OCI-LY7 (cell line): Measurements from ENCODE around the gene LRCH3. TPM values are rescaled to one million over a fixed set of nuclear protein-coding genes. Genes with fewer than 3 reads are reported as not detected.

Experiments
- BruUV-seq: library from RNA; stranded (reverse); fragments of 400-500 nt; replicated peaks from 2 replicates; lab custom pipeline; 2021; lab: Mats Ljungman, UMichigan
- CTCF ChIA-PET: fragments of 300-600 bp; sonication (Branson Sonifier 250); formaldehyde crosslinking; loops from one replicate; lab custom pipeline; 2022; ENCODE audit warnings: antibody characterized with exemption; ENCODE audit not compliant: unreplicated experiment; lab: Charles Lee
- POLR2A ChIA-PET: fragments of 300-600 bp; sonication (Branson Sonifier 250); formaldehyde crosslinking; loops from one replicate; lab custom pipeline; 2022; ENCODE audit warnings: antibody characterized with exemption; lab: Charles Lee
- DNase-seq: peaks from one replicate; pipeline ENCODE4 v3.0.0-alpha.2; 2015; ENCODE audit warnings: low spot score
- H2AFZ ChIP-seq: fragments of 200-600 bp; sonication (generic), shearing (Covaris generic); 2 replicates; pipeline ENCODE4 v1.6.1; 2014; ENCODE audit warnings: mild to moderate bottlenecking, antibody characterized with exemption, low read length, moderate library complexity
- H3K27ac ChIP-seq: fragments of 200-600 bp; sonication (generic); 2 replicates; pipeline ENCODE4 v1.5.1; 2014; ENCODE audit warnings: mixed run types, low read depth, mild to moderate bottlenecking, moderate library complexity, low read length, inconsistent platforms; ENCODE audit not compliant: poor library complexity, severe bottlenecking
- H3K36me3 ChIP-seq: fragments of 200-600 bp; sonication (generic); 2 replicates; pipeline ENCODE4 v1.6.1; 2014; ENCODE audit warnings: mild to moderate bottlenecking, antibody characterized with exemption, low read length, moderate library complexity, mixed read lengths; ENCODE audit not compliant: insufficient read depth
- H3K4me1 ChIP-seq: fragments of 200-600 bp; sonication (generic); 2 replicates; pipeline ENCODE4 v1.5.1; 2014; ENCODE audit warnings: mild to moderate bottlenecking, low read length; ENCODE audit not compliant: insufficient read depth, poor library complexity, severe bottlenecking
- H3K4me2 ChIP-seq: fragments of 200-600 bp; sonication (generic); 2 replicates; pipeline ENCODE4 v1.6.1; 2014; ENCODE audit warnings: mild to moderate bottlenecking, low read length
- H3K4me3 ChIP-seq: fragments of 200-600 bp; sonication (generic); 2 replicates; pipeline ENCODE4 v1.5.1; 2014; ENCODE audit warnings: mild to moderate bottlenecking, low read depth, low read length; ENCODE audit not compliant: poor library complexity, severe bottlenecking
- H3K79me2 ChIP-seq: fragments of 200-600 bp; sonication (generic); 2 replicates; pipeline ENCODE4 v1.6.1; 2016; ENCODE audit warnings: low read depth, mild to moderate bottlenecking, low read length, moderate library complexity, mixed read lengths; ENCODE audit not compliant: insufficient read depth
- H3K9me2 ChIP-seq: fragments of 200-600 bp; sonication (generic); 2 replicates; pipeline ENCODE4 v1.6.1; 2016; ENCODE audit warnings: mild to moderate bottlenecking, low read length, mixed read lengths; ENCODE audit not compliant: insufficient read depth
- H3K9me3 ChIP-seq: fragments of 200-600 bp; sonication (generic); 2 replicates; pipeline ENCODE4 v1.6.1; 2014; ENCODE audit warnings: mild to moderate bottlenecking, mixed run types, low read length, mixed read lengths
- H4K20me1 ChIP-seq: fragments of 200-600 bp; sonication (generic); 2 replicates; pipeline ENCODE4 v1.6.1; 2014; ENCODE audit warnings: mild to moderate bottlenecking, antibody characterized with exemption, low read length, moderate library complexity, mixed read lengths; ENCODE audit not compliant: insufficient read depth
- CTCF ChIP-seq: fragments of 200-600 bp; sonication (generic); conservative IDR thresholded peaks from 2 replicates; pipeline ENCODE4 v1.5.1; 2014; ENCODE audit warnings: mild to moderate bottlenecking, antibody characterized with exemption, low read length, moderate library complexity, mixed read lengths
- EZH2phosphoT487 ChIP-seq: fragments of 200-600 bp; sonication (generic); IDR thresholded peaks from 2 replicates; pipeline ENCODE4 v1.6.1; 2018; ENCODE audit warnings: low read depth, borderline replicate concordance, mild to moderate bottlenecking, mixed run types, antibody characterized with exemption, low read length, moderate library complexity, mixed read lengths
- intact Hi-C: fragments of 100-400 bp; cut with micrococcal nuclease; formaldehyde crosslinking; loops from one replicate; pipeline ENCODE4 v1.10.0; 2022; ENCODE audit not compliant: unreplicated experiment
- total RNA-seq, 2 experiments: library from RNA; depleted of rRNA in 1 of 2; stranded (reverse); fragments of >200 nt in 1 of 2; shearing (Covaris generic) in 1 of 2; gene quantifications; 2 replicates each; pipeline ENCODE4 v1.2.3, GENCODE V29; 2014 to 2022

Gene LRCH3
- total RNA-seq, 2 experiments from 2014 or later = 39.0 to 52.6 TPM

- POLR2A ChIA-PET = interaction anchor here (0.7 to 1.6 kb wide), 2 partner anchors 14 to 204 kb away, joined by 3 read pairs; no protein-coding TSS in a partner anchor
These were observed 97.5 kb downstream of the LRCH3 start for GRCh38 chr3:197888511-197888910.

GRCh38 chr3:197889204-197889930 lies 98.3 kb downstream of the LRCH3 start:
- TF ChIP-seq CTCF (no peak), EZH2phosphoT487 (no peak)
- H3K4me2 ChIP-seq = no peak overlapping the region
- H3K27ac ChIP-seq = no peak overlapping the region
- no peaks in the 10 kb centered on the region for H3K9me2 ChIP-seq
- intact Hi-C loops = no loop called here
- ChIA-PET POLR2A (interaction anchor here (0.6 to 1.3 kb wide), 3 partner anchors 17 to 205 kb away, joined by 3 read pairs; no protein-coding TSS in a partner anchor), CTCF (no interaction called here)
- no peaks in the 10 kb centered on the region for H4K20me1 ChIP-seq
- H2AFZ ChIP-seq = no peak overlapping the region
- H3K9me3 ChIP-seq = no peaks in the 10 kb centered on the region
- H3K4me1 ChIP-seq = no peaks in the 10 kb centered on the region
- H3K4me3 ChIP-seq = no peak overlapping the region
- DNase-seq = no peak
- H3K36me3 ChIP-seq = 0 out of 2 replicates have a peak, but pooled peaks cover 4% of the 10 kb centered on the region
- H3K79me2 ChIP-seq = no peaks in the 10 kb centered on the region
- no TSS peak for BruUV-seq

More at GRCh38 chr3:197888511-197888910, 97.5 kb downstream of the LRCH3 start:
- Histone ChIP-seq H3K27ac (no peak overlapping the region), H3K9me2 (no peaks in the 10 kb centered on the region), H3K36me3 (0 out of 2 replicates have a peak, but pooled peaks cover 4% of the 10 kb centered on the region), H4K20me1 (no peaks in the 10 kb centered on the region), H3K4me2 (no peak overlapping the region), H3K4me1 (no peaks in the 10 kb centered on the region), H3K79me2 (no peaks in the 10 kb centered on the region), H3K9me3 (no peaks in the 10 kb centered on the region), H2AFZ (no peak overlapping the region), H3K4me3 (no peak overlapping the region)
- no TSS peak for BruUV-seq
- intact Hi-C loops = no loop called here
- DNase-seq = no peak
- CTCF ChIA-PET = no interaction called here
- TF ChIP-seq CTCF (no peak), EZH2phosphoT487 (no peak)

DNA sequence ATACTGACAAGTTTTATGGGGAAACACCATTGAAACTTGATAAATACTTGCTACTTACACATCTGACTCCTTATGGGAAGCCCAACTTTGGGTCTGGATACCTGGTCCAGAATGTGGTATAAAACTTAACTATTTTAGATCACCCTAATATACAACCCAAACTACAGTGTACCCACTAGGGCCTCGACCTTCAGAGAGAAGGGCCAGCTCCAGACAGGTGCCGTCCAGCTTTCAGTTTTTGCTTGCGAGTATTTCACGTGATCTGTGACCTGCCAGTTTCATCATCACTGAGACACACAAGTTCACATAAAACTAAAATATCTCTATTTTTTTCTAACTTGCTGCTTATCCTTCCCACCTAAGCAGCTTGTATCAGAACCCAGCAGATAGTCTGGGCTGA lies 99.6 kb downstream of the LRCH3 start:
- CTCF ChIA-PET = no interaction called here
- no TSS peak for BruUV-seq
- no peak overlapping the region for H3K27ac ChIP-seq
- DNase-seq = no peak
- no peaks in the 10 kb centered on the region for H3K4me1 ChIP-seq
- intact Hi-C loops = no loop called here
- H3K9me3 ChIP-seq = no peaks in the 10 kb centered on the region
- H3K4me3 ChIP-seq = no peak overlapping the region
- no peak overlapping the region for H2AFZ ChIP-seq
- H3K36me3 ChIP-seq = no peaks in the 10 kb centered on the region
- H4K20me1 ChIP-seq = no peaks in the 10 kb centered on the region
- H3K79me2 ChIP-seq = no peaks in the 10 kb centered on the region
- no peak overlapping the region for H3K4me2 ChIP-seq
- TF ChIP-seq EZH2phosphoT487 = no peak
- TF ChIP-seq CTCF = no peak
- POLR2A ChIA-PET = no interaction called here
- no peaks in the 10 kb centered on the region for H3K9me2 ChIP-seq
